Measurements from ENCODE around the gene PRKCZ. TPM values are rescaled to one million over a fixed set of nuclear protein-coding genes. Genes with fewer than 3 reads are reported as not detected.

PRKCZ gene
- total RNA-seq, 3 donors from 2014 or later (not counting 1 experiment from before 2014, with no cell fraction given), result 25.1 to 37.1 (median 30.5) TPM

GRCh38 chr1:2042830-2043773, 7.1 kb upstream of the PRKCZ start:
- ATAC-seq, result no peak
- intact Hi-C loops (cut with micrococcal nuclease), result no loop called here

GRCh38 chr1:2043886-2044285, 6.3 kb upstream of the PRKCZ start:
- peak in 1 of 2 donors; percentile 13 for DNase-seq
- peak overlapping the region; percentile 25 for H3K4me3 Mint-ChIP-seq
- peaks cover 12 to 19% of the 10 kb centered on the region in 2 donors for H3K4me1 Mint-ChIP-seq
- H3K36me3 Mint-ChIP-seq, result no peaks in the 10 kb centered on the region
- Histone ChIP-seq H3K4me1 (ENCODE audit: control insufficient read depth, insufficient read depth, low read length) (peaks cover 13% of the 10 kb centered on the region), H3K36me3 (ENCODE audit: control insufficient read depth, insufficient read depth, low read length) (no peaks in the 10 kb centered on the region), H3K27me3 (ENCODE audit: control insufficient read depth, insufficient read depth, low read length) (peaks cover 17% of the 10 kb centered on the region), H3K4me3 (ENCODE audit: low read length) (no peak overlapping the region), H3K27ac (ENCODE audit: low read length) (no peak overlapping the region), H3K9me3 (ENCODE audit: control insufficient read depth, insufficient read depth, low read length) (no peaks in the 10 kb centered on the region)
- TF ChIP-seq CTCF (IDR thresholded peaks at IDR 0.05), result no peak
- intact Hi-C loops (cut with micrococcal nuclease), result no loop called here
- H3K27ac Mint-ChIP-seq, result peak overlapping the region in 1 of 2 donors; percentile 78
- ATAC-seq, result no peak
- WGBS (ENCODE audit: insufficient coverage), result 100% methylated on average over 4 of the region's 4 CpGs
- H3K27me3 Mint-ChIP-seq (ENCODE audit: low read depth in 2 of 2), result peaks cover 1 to 22% of the 10 kb centered on the region in 2 donors
- no peaks in the 10 kb centered on the region for H3K9me3 Mint-ChIP-seq

More at GRCh38 chr1:2042830-2043773, 7.1 kb upstream of the PRKCZ start:
- DNase-seq, result no peak
- Mint-ChIP-seq H3K36me3 (no peaks in the 10 kb centered on the region), H3K27me3 (ENCODE audit: low read depth in 2 of 2) (peaks cover 0 to 17% of the 10 kb centered on the region in 2 donors), H3K27ac (no peak overlapping the region), H3K9me3 (no peaks in the 10 kb centered on the region), H3K4me3 (no peak overlapping the region), H3K4me1 (peaks cover 10 to 17% of the 10 kb centered on the region in 2 donors)
- no peak for TF ChIP-seq CTCF (IDR thresholded peaks at IDR 0.05)
- Histone ChIP-seq H3K27ac (ENCODE audit: low read length) (no peak overlapping the region), H3K27me3 (ENCODE audit: control insufficient read depth, insufficient read depth, low read length) (peaks cover 15% of the 10 kb centered on the region), H3K36me3 (ENCODE audit: control insufficient read depth, insufficient read depth, low read length) (no peaks in the 10 kb centered on the region), H3K4me1 (ENCODE audit: control insufficient read depth, insufficient read depth, low read length) (peaks cover 13% of the 10 kb centered on the region), H3K9me3 (ENCODE audit: control insufficient read depth, insufficient read depth, low read length) (no peaks in the 10 kb centered on the region), H3K4me3 (ENCODE audit: low read length) (no peak overlapping the region)
- 81% methylated on average over 41 of the region's 41 CpGs for WGBS (ENCODE audit: insufficient coverage)

- H3K27ac Mint-ChIP-seq, result no peak overlapping the region
- intact Hi-C loops (cut with micrococcal nuclease), result loop anchor here (5.0 kb wide), 1 partner anchor 102 kb away; no protein-coding TSS in a partner anchor
- H3K36me3 Mint-ChIP-seq, result no peaks in the 10 kb centered on the region
- H3K27ac ChIP-seq (ENCODE audit: low read length), result no peak overlapping the region
- H3K9me3 Mint-ChIP-seq, result no peaks in the 10 kb centered on the region
- H3K27me3 Mint-ChIP-seq (ENCODE audit: low read depth in 2 of 2), result peaks cover 5 to 25% of the 10 kb centered on the region in 2 donors
- no peak overlapping the region for H3K4me3 ChIP-seq (ENCODE audit: low read length)
- H3K27me3 ChIP-seq (ENCODE audit: control insufficient read depth, insufficient read depth, low read length), result peaks cover 17% of the 10 kb centered on the region
- ATAC-seq (peak; percentile 86 to 95 (median 91)), DNase-seq (peak; percentile 85 to 86)
- peak overlapping the region; percentile 47 for H3K4me3 Mint-ChIP-seq
- no peaks in the 10 kb centered on the region for H3K36me3 ChIP-seq (ENCODE audit: control insufficient read depth, insufficient read depth, low read length)
- TF ChIP-seq CTCF (IDR thresholded peaks at IDR 0.05), result peak; percentile 87
- H3K9me3 ChIP-seq (ENCODE audit: control insufficient read depth, insufficient read depth, low read length), result no peaks in the 10 kb centered on the region
- peaks cover 22% of the 10 kb centered on the region for H3K4me1 ChIP-seq (ENCODE audit: control insufficient read depth, insufficient read depth, low read length)
- 12% methylated on average over 75 of the region's 75 CpGs for WGBS (ENCODE audit: insufficient coverage)
- H3K4me1 Mint-ChIP-seq, result peaks cover 18 to 26% of the 10 kb centered on the region in 2 donors
These were observed 5.5 kb upstream of the PRKCZ start for GRCh38 chr1:2044510-2045319.
